Neural cell (in vitro differentiated cells): ENCODE measurements around the gene STYXL2. TPM values are rescaled to one million over a fixed set of nuclear protein-coding genes. Genes with fewer than 3 reads are reported as not detected.

ENCODE experiments used
- H2AFZ ChIP-seq: fragments of 200-600, 300-800 bp; sonication (generic), shearing (Covaris generic); 2 replicates; pipeline ENCODE4 v1.6.0; 2014; ENCODE audit warnings: low read depth, mild to moderate bottlenecking, antibody characterized with exemption, low read length, moderate library complexity
- H3F3A ChIP-seq: fragments of 200-600 bp; shearing (Covaris generic); 2 replicates; pipeline ENCODE4 v1.6.1; 2016; ENCODE audit warnings: mild to moderate bottlenecking, moderate library complexity, mixed read lengths, antibody characterized with exemption, low read length; ENCODE audit not compliant: insufficient read depth, poor library complexity, severe bottlenecking
- H3K27ac ChIP-seq: fragments of 200-600, 300-800 bp; sonication (generic), shearing (Covaris generic); 2 replicates; pipeline ENCODE4 v1.5.1; 2014; ENCODE audit warnings: mild to moderate bottlenecking, low read length, moderate library complexity
- H3K27me3 ChIP-seq: fragments of 300-800, 200-600 bp; sonication (generic), shearing (Covaris generic); 2 replicates; pipeline ENCODE4 v1.6.0; 2014; ENCODE audit warnings: mild to moderate bottlenecking, low read depth, low read length, moderate library complexity; ENCODE audit not compliant: insufficient read depth
- H3K36me3 ChIP-seq: fragments of 300-800, 200-600 bp; sonication (generic), shearing (Covaris generic); 2 replicates; pipeline ENCODE4 v1.5.1; 2014; ENCODE audit warnings: mild to moderate bottlenecking, antibody characterized with exemption, low read length, moderate library complexity; ENCODE audit not compliant: insufficient read depth
- H3K4me2 ChIP-seq: fragments of 300-800, 200-600 bp; sonication (generic), shearing (Covaris generic); 2 replicates; pipeline ENCODE4 v1.6.0; 2014; ENCODE audit warnings: mild to moderate bottlenecking, low read length
- H3K4me3 ChIP-seq: fragments of 300-800, 200-600 bp; sonication (generic), shearing (Covaris generic); 2 replicates; pipeline ENCODE4 v1.5.1; 2014; ENCODE audit warnings: mild to moderate bottlenecking, low read length, moderate library complexity
- H3K79me2 ChIP-seq: fragments of 200-600 bp; shearing (Covaris generic); replicated peaks from 2 replicates; pipeline ENCODE4 v1.6.0; 2014; ENCODE audit warnings: mild to moderate bottlenecking, low read length, moderate library complexity; ENCODE audit not compliant: insufficient read depth
- H3K9ac ChIP-seq: fragments of 300-800, 200-600 bp; sonication (generic), shearing (Covaris generic); 2 replicates; pipeline ENCODE4 v1.6.1; 2016; ENCODE audit warnings: mild to moderate bottlenecking, low read length, mixed read lengths
- H3K9me2 ChIP-seq: fragments of 200-600 bp; shearing (Covaris generic); 2 replicates; pipeline ENCODE4 v1.6.1; 2016; ENCODE audit warnings: mild to moderate bottlenecking, low read length, mixed read lengths; ENCODE audit not compliant: insufficient read depth
- H3K9me3 ChIP-seq: fragments of 200-600, 300-800 bp; sonication (generic), shearing (Covaris generic); 2 replicates; pipeline ENCODE4 v1.6.1; 2016; ENCODE audit warnings: mild to moderate bottlenecking, mixed run types, low read length, moderate library complexity, mixed read lengths
- H4K20me1 ChIP-seq: fragments of 200-600 bp; shearing (Covaris generic); 2 replicates; pipeline ENCODE4 v1.6.1; 2016; ENCODE audit warnings: mild to moderate bottlenecking, mixed run types; ENCODE audit not compliant: insufficient read depth
- EP300 ChIP-seq: fragments of 450-650 bp; conservative IDR thresholded peaks from 2 replicates; pipeline ENCODE4 v1.6.1; 2014; ENCODE audit warnings: antibody characterized with exemption, mild to moderate bottlenecking, moderate library complexity; ENCODE audit not compliant: poor library complexity, severe bottlenecking
- EZH2 ChIP-seq: fragments of 200-600, 300-800 bp; shearing (Covaris generic), sonication (generic); IDR thresholded peaks from 2 replicates; pipeline ENCODE4 v1.6.1; 2014; ENCODE audit warnings: antibody characterized with exemption, low read length, borderline replicate concordance, mild to moderate bottlenecking; ENCODE audit not compliant: insufficient read depth, poor library complexity, severe bottlenecking
- MXI1 ChIP-seq: fragments of 450-650 bp; conservative IDR thresholded peaks from 2 replicates; pipeline ENCODE4 v1.6.1; 2014; ENCODE audit warnings: antibody characterized with exemption, mild to moderate bottlenecking; ENCODE audit not compliant: poor library complexity, severe bottlenecking
- POLR2AphosphoS5 ChIP-seq: IDR thresholded peaks from 2 replicates; pipeline ENCODE4 v1.6.1; 2012
- RAD21 ChIP-seq: fragments of 450-650 bp; conservative IDR thresholded peaks from 2 replicates; pipeline ENCODE4 v1.6.1; 2014; ENCODE audit warnings: antibody characterized with exemption, mild to moderate bottlenecking, moderate library complexity
- SMC3 ChIP-seq: fragments of 450-650 bp; conservative IDR thresholded peaks from 2 replicates; pipeline ENCODE4 v1.6.1; 2014; ENCODE audit warnings: antibody characterized with exemption, mild to moderate bottlenecking, moderate library complexity; ENCODE audit not compliant: poor library complexity
- TAF1 ChIP-seq: IDR thresholded peaks from 2 replicates; pipeline ENCODE4 v1.6.1; 2012; ENCODE audit warnings: low read depth
- polyA plus RNA-seq: library from polyadenylated mRNA; depleted of rRNA; stranded (reverse); fragments of >200 nt; gene quantifications from 2 replicates; pipeline ENCODE4 v1.2.3, GENCODE V29; 2014
- TF ChIP-seq, protein P1 (sequence below): IDR thresholded peaks from 2 replicates; pipeline ENCODE4 v1.6.1; 2012; ENCODE audit warnings: borderline replicate concordance
- TF ChIP-seq, protein P2 (sequence below): fragments of 450-650 bp; IDR thresholded peaks from 2 replicates; pipeline ENCODE4 v1.5.1; 2014; ENCODE audit warnings: antibody characterized with exemption, mild to moderate bottlenecking, moderate library complexity; ENCODE audit not compliant: poor library complexity, severe bottlenecking

The STYXL2 gene
- polyA plus RNA-seq, 1 donor from 2014 or later: not detected

DNA sequence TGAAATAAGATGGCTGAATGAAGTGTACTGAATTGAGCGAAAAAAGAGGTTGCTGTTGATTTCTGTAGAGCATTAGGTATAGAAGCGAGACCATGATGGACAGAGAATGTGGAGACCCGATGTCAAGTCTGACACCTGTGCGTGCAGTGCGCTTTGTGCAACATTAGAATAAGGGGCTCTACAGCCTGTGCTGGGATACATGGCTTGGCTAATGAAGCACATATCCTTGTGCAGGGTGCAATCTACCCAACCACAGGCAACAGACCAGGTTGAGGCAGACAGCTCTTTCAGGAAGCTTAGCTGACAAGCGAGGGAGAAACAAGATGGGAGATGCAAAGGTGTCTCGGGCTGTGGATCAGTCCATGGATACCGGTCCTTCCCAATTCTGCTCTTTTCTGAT, 22.6 kb upstream of the STYXL2 start:
- Histone ChIP-seq H3K4me3 (no peak overlapping the region), H3K9me2 (no peaks in the 10 kb centered on the region), H3K79me2 (no peaks in the 10 kb centered on the region), H3K9ac (no peak overlapping the region), H3F3A (no peaks in the 10 kb centered on the region), H3K36me3 (no peaks in the 10 kb centered on the region), H3K4me2 (no peak overlapping the region), H3K27me3 (no peaks in the 10 kb centered on the region), H3K27ac (no peak overlapping the region), H2AFZ (no peak overlapping the region), H4K20me1 (no peaks in the 10 kb centered on the region), H3K9me3 (no peaks in the 10 kb centered on the region)
- TF ChIP-seq MXI1 (no peak), RAD21 (no peak)

DNA sequence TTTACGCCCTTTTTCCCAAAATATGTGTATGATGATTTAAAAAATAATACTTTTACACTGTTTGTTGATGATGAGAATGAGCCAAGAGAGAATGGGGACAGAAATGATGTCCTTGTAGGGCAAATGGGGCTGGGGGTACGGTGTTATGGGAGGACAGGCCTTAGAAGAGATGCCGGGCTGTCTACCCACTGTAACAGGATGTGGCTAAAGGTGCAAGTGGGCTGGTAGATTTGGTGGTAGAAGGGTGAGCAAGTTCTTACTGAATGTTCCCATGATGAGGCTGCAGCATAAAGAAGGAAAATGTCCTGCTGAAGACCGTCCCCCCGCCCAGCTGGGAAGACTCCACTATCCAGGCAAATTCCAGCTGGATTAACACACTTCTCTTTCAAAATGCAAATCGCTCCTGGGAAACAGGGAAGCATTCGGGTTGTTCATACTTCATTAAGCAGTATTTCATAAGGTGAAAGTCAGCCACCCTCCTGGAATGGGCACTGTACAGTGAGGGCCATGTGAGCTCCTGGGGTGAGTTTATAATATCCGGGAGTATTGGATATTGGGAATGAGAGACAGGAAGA, 17.7 kb upstream of the STYXL2 start:
- Histone ChIP-seq H3K4me2 (no peak overlapping the region), H3K9me2 (no peaks in the 10 kb centered on the region), H3K4me3 (no peak overlapping the region), H3K27ac (no peak overlapping the region), H3K9me3 (no peaks in the 10 kb centered on the region), H3F3A (no peaks in the 10 kb centered on the region), H3K79me2 (no peaks in the 10 kb centered on the region), H3K27me3 (no peaks in the 10 kb centered on the region), H4K20me1 (no peaks in the 10 kb centered on the region), H3K36me3 (no peaks in the 10 kb centered on the region), H2AFZ (no peak overlapping the region), H3K9ac (no peak overlapping the region)
- no peak for TF ChIP-seq RAD21
- TF ChIP-seq SMC3: no peak
- no peak for TF ChIP-seq MXI1
- TF ChIP-seq, protein P1, sequence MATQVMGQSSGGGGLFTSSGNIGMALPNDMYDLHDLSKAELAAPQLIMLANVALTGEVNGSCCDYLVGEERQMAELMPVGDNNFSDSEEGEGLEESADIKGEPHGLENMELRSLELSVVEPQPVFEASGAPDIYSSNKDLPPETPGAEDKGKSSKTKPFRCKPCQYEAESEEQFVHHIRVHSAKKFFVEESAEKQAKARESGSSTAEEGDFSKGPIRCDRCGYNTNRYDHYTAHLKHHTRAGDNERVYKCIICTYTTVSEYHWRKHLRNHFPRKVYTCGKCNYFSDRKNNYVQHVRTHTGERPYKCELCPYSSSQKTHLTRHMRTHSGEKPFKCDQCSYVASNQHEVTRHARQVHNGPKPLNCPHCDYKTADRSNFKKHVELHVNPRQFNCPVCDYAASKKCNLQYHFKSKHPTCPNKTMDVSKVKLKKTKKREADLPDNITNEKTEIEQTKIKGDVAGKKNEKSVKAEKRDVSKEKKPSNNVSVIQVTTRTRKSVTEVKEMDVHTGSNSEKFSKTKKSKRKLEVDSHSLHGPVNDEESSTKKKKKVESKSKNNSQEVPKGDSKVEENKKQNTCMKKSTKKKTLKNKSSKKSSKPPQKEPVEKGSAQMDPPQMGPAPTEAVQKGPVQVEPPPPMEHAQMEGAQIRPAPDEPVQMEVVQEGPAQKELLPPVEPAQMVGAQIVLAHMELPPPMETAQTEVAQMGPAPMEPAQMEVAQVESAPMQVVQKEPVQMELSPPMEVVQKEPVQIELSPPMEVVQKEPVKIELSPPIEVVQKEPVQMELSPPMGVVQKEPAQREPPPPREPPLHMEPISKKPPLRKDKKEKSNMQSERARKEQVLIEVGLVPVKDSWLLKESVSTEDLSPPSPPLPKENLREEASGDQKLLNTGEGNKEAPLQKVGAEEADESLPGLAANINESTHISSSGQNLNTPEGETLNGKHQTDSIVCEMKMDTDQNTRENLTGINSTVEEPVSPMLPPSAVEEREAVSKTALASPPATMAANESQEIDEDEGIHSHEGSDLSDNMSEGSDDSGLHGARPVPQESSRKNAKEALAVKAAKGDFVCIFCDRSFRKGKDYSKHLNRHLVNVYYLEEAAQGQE: no peak
- no peak for TF ChIP-seq TAF1
- TF ChIP-seq POLR2AphosphoS5: no peak
- no peak for TF ChIP-seq EZH2
- no peak for TF ChIP-seq EP300

DNA sequence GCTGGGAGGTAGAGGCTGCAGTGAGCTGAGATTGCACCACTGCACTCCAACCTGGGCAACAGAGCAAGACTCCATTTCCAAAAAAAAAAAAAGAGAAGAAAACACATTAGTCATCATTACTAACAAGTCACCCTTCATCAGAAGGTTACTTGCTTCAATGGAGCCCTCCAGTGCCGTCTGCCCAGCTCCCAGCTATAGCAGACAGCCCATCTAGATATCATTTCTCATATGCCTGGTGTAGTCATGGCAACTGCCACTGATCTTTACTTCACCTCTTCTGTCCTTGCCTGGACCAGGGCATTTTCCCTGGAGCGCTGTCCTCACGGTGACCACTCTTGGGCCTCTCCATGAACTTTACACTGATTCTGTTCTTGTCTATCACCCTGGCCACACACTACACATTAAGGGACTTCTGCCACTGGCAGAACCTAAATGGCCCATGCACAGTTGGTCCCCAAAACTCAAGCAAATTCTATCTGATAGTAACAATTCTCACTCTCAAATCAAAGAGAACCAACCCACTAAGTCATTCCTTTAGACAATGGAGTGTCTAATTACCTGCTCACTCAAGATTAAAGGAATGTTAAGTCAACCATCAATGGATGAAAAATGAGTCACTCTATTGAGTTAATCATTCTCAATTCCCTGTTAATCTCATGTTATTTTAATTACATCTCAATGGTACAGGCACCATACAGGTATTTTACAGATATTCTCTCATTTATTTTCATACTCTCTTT, 16.6 kb upstream of the STYXL2 start:
- Histone ChIP-seq H2AFZ (no peak overlapping the region), H3K27me3 (no peaks in the 10 kb centered on the region), H4K20me1 (no peaks in the 10 kb centered on the region), H3K9ac (no peak overlapping the region), H3K9me2 (no peaks in the 10 kb centered on the region), H3K27ac (no peak overlapping the region), H3K4me3 (no peak overlapping the region), H3K79me2 (no peaks in the 10 kb centered on the region), H3K9me3 (no peaks in the 10 kb centered on the region), H3K36me3 (no peaks in the 10 kb centered on the region), H3K4me2 (no peak overlapping the region), H3F3A (no peaks in the 10 kb centered on the region)
- TF ChIP-seq, protein P1: no peak
- no peak for TF ChIP-seq POLR2AphosphoS5
- TF ChIP-seq EZH2: no peak
- TF ChIP-seq EP300: no peak
- no peak for TF ChIP-seq TAF1
- TF ChIP-seq, protein P2, sequence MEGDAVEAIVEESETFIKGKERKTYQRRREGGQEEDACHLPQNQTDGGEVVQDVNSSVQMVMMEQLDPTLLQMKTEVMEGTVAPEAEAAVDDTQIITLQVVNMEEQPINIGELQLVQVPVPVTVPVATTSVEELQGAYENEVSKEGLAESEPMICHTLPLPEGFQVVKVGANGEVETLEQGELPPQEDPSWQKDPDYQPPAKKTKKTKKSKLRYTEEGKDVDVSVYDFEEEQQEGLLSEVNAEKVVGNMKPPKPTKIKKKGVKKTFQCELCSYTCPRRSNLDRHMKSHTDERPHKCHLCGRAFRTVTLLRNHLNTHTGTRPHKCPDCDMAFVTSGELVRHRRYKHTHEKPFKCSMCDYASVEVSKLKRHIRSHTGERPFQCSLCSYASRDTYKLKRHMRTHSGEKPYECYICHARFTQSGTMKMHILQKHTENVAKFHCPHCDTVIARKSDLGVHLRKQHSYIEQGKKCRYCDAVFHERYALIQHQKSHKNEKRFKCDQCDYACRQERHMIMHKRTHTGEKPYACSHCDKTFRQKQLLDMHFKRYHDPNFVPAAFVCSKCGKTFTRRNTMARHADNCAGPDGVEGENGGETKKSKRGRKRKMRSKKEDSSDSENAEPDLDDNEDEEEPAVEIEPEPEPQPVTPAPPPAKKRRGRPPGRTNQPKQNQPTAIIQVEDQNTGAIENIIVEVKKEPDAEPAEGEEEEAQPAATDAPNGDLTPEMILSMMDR: no peak
- no peak for TF ChIP-seq MXI1
